NCI-H2107 (cell line): ENCODE results near the gene ROR1.

ENCODE experiments used
- DNase-seq: peaks from one replicate; lab custom pipeline; 2025; lab: John Stamatoyannopoulos, UW

Gene ROR1

GRCh38 chr1:63858153-63858552 lies 84.3 kb downstream of the ROR1 start:
- DNase-seq: no peak

GRCh38 chr1:63859480-63860275 lies 85.9 kb downstream of the ROR1 start:
- DNase-seq: no peak

- DNase-seq: no peak
Measured at GRCh38 chr1:63861052-63861691, 87.4 kb downstream of the ROR1 start.

- DNase-seq: no peak
Measured at GRCh38 chr1:63863145-63863544, 89.3 kb downstream of the ROR1 start.

GRCh38 chr1:63864224-63864641 lies 90.4 kb downstream of the ROR1 start:
- DNase-seq: no peak

- DNase-seq: no peak
Measured at GRCh38 chr1:63865561-63865960, 91.7 kb downstream of the ROR1 start.

- no peak for DNase-seq
Measured at GRCh38 chr1:63866084-63866483, 92.3 kb downstream of the ROR1 start.

- no peak for DNase-seq
Measured at GRCh38 chr1:63867429-63868176, 93.8 kb downstream of the ROR1 start.

GRCh38 chr1:63868268-63868781 lies 94.5 kb downstream of the ROR1 start:
- DNase-seq: no peak

GRCh38 chr1:63870152-63870551 lies 96.3 kb downstream of the ROR1 start:
- no peak for DNase-seq

GRCh38 chr1:63871463-63871862 lies 97.6 kb downstream of the ROR1 start:
- DNase-seq: no peak

GRCh38 chr1:63873751-63874150 lies 99.9 kb downstream of the ROR1 start:
- no peak for DNase-seq

- no peak for DNase-seq
Measured at GRCh38 chr1:63874278-63874880, 100.6 kb downstream of the ROR1 start.

- DNase-seq: no peak
Measured at GRCh38 chr1:63875636-63876035, 101.8 kb downstream of the ROR1 start.

GRCh38 chr1:63877021-63877767 lies 103.4 kb downstream of the ROR1 start:
- no peak for DNase-seq

- DNase-seq: no peak
Measured at GRCh38 chr1:63877816-63878215, 104.0 kb downstream of the ROR1 start.

GRCh38 chr1:63878932-63879331 lies 105.1 kb downstream of the ROR1 start:
- no peak for DNase-seq

GRCh38 chr1:63880958-63881576 lies 107.2 kb downstream of the ROR1 start:
- DNase-seq: no peak

GRCh38 chr1:63882048-63882704 lies 108.4 kb downstream of the ROR1 start:
- DNase-seq: no peak

- no peak for DNase-seq
Measured at GRCh38 chr1:63883494-63884235, 109.8 kb downstream of the ROR1 start.
